ENCODE measurements around the gene SLC25A14.
"Not testable (repeated sequence)": the region's sequence is repeated elsewhere in the genome, so short reads cannot be mapped to it uniquely, and the experiment has no call there.

The SLC25A14 gene

GRCh38 chrX:130339408-130340222 lies at the start of gene SLC25A14:
SLC25A14 (plus strand) TSS chrX:130339919; CDS start chrX:130340279, 360 bp downstream.
- peak; percentile 79 for DNase-seq

GRCh38 chrX:130295519-130296296 lies 44.0 kb upstream of the SLC25A14 start:
- DNase-seq, result no peak

GRCh38 chrX:130296297-130296678 lies 43.4 kb upstream of the SLC25A14 start:
- DNase-seq, result no peak

- no peak for DNase-seq
Observed at GRCh38 chrX:130296743-130297142, 43.0 kb upstream of the SLC25A14 start.

GRCh38 chrX:130299279-130300009 lies 40.3 kb upstream of the SLC25A14 start:
- peak; percentile 79 for DNase-seq

- DNase-seq, result no peak
Observed at GRCh38 chrX:130300010-130300282, 39.8 kb upstream of the SLC25A14 start.

GRCh38 chrX:130301405-130301804 lies 38.3 kb upstream of the SLC25A14 start:
- DNase-seq, result no peak

- DNase-seq, result no peak
Observed at GRCh38 chrX:130301977-130302376, 37.7 kb upstream of the SLC25A14 start.

GRCh38 chrX:130304587-130305368 lies 34.9 kb upstream of the SLC25A14 start:
- DNase-seq, result no peak

- DNase-seq, result not testable (repeated sequence)
Observed at GRCh38 chrX:130319886-130320285, 19.8 kb upstream of the SLC25A14 start.

GRCh38 chrX:130321550-130321949 lies 18.2 kb upstream of the SLC25A14 start:
- no peak for DNase-seq

- DNase-seq, result no peak
Observed at GRCh38 chrX:130330146-130330545, 9.6 kb upstream of the SLC25A14 start.

GRCh38 chrX:130330706-130331105 lies 9.0 kb upstream of the SLC25A14 start:
- peak; percentile 21 for DNase-seq

GRCh38 chrX:130336531-130336930 lies 3.2 kb upstream of the SLC25A14 start:
- no peak for DNase-seq

- not testable (repeated sequence) for DNase-seq
Observed at GRCh38 chrX:130338869-130339268, 850 bp upstream of the SLC25A14 start.

GRCh38 chrX:130340271-130340670 lies 552 bp downstream of the SLC25A14 start:
- no peak for DNase-seq

- DNase-seq, result no peak
Observed at GRCh38 chrX:130343411-130343810, 3.7 kb downstream of the SLC25A14 start.

GRCh38 chrX:130347321-130347720 lies 7.6 kb downstream of the SLC25A14 start:
- no peak for DNase-seq

- DNase-seq, result no peak
Observed at GRCh38 chrX:130351567-130351966, 11.8 kb downstream of the SLC25A14 start.

GRCh38 chrX:130352050-130352449 lies 12.3 kb downstream of the SLC25A14 start:
- not testable (repeated sequence) for DNase-seq

- no peak for DNase-seq
Observed at GRCh38 chrX:130376077-130376476, 36.4 kb downstream of the SLC25A14 start.

- DNase-seq, result no peak
Observed at GRCh38 chrX:130378024-130378669, 38.4 kb downstream of the SLC25A14 start.
